ENCODE results near the gene TPM2. TPM values are rescaled to one million over a fixed set of nuclear protein-coding genes. Genes with fewer than 3 reads are reported as not detected.

TPM2 gene
- total and polyA plus RNA-seq, 8 donors = 11.3 to 227 (median 23.4) TPM

DNA sequence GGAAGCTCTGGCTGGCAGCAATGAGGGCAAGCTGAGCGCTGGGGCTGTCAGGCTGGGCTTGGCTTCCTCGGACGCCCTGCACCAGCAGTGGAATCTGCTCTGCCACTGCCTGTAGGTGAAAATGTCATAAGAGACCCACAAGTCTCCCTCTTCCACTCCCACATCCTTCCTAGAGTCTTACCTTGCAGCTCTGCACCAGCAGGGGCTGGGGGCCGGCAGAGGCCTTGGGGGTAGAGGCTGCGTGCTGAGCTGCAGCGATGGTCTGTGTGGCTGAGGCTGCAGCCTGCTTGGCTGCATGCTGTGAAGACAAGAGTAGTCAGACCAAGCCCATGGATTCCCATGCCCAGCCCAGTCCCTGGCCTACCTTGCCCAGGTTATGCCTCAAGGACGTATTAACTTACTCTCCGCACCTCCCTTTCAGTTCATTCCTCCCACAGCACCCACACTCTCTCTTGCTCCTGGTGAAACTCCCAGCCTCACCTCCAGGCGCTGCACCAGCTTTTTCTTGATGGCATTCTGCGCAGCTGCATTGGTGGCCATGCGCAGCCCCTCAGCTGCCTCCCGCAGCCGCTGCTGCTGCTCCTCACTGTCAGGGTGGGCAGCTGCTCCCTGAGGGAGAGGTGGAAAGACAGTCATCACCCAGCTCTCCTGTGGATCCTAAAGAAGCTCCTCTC, 25.0 kb upstream of the TPM2 start:
- no peak overlapping the region for H3K4me3 ChIP-seq
- peaks cover 15 to 93% (median 70%) of the 10 kb centered on the region in 3 donors for H3K36me3 ChIP-seq
- H3K4me1 ChIP-seq = no peaks in the 10 kb centered on the region
- no peak for FAIRE-seq
- TF ChIP-seq, protein P1, sequence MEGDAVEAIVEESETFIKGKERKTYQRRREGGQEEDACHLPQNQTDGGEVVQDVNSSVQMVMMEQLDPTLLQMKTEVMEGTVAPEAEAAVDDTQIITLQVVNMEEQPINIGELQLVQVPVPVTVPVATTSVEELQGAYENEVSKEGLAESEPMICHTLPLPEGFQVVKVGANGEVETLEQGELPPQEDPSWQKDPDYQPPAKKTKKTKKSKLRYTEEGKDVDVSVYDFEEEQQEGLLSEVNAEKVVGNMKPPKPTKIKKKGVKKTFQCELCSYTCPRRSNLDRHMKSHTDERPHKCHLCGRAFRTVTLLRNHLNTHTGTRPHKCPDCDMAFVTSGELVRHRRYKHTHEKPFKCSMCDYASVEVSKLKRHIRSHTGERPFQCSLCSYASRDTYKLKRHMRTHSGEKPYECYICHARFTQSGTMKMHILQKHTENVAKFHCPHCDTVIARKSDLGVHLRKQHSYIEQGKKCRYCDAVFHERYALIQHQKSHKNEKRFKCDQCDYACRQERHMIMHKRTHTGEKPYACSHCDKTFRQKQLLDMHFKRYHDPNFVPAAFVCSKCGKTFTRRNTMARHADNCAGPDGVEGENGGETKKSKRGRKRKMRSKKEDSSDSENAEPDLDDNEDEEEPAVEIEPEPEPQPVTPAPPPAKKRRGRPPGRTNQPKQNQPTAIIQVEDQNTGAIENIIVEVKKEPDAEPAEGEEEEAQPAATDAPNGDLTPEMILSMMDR (IDR thresholded peaks at IDR 0.05) = no peak
- DNase-seq = no peak
- no peak for ATAC-seq
- no peaks in the 10 kb centered on the region for H3K27me3 ChIP-seq
- H3K9me3 ChIP-seq = no peaks in the 10 kb centered on the region
- intact Hi-C loops (cut with DNase I) = no loop called here
- 95 to 97% methylated on average over 13 of the region's 13 CpGs for WGBS, 2 donors
- H3K27ac ChIP-seq = no peak overlapping the region

- H3K27me3 ChIP-seq = no peaks in the 10 kb centered on the region
- intact Hi-C loops (cut with DNase I) = no loop called here
- ATAC-seq (no peak), DNase-seq (no peak), FAIRE-seq (no peak)
- H3K9me3 ChIP-seq = no peaks in the 10 kb centered on the region
- 90 to 92% methylated on average over 6 of the region's 6 CpGs for WGBS, 2 donors
- no peaks in the 10 kb centered on the region for H3K4me1 ChIP-seq
- TF ChIP-seq, protein P1 (IDR thresholded peaks at IDR 0.05) = no peak
- H3K36me3 ChIP-seq = peaks cover 14 to 90% (median 64%) of the 10 kb centered on the region in 3 donors
- H3K27ac ChIP-seq = no peak overlapping the region
- no peak overlapping the region for H3K4me3 ChIP-seq
Measured at GRCh38 chr9:35714123-35714522, 24.4 kb upstream of the TPM2 start.

GRCh38 chr9:35713578-35713977, 23.9 kb upstream of the TPM2 start:
- intact Hi-C loops (cut with DNase I) = no loop called here
- DNase-seq (no peak), FAIRE-seq (no peak), ATAC-seq (no peak)
- Histone ChIP-seq H3K27ac (no peak overlapping the region), H3K36me3 (peaks cover 14 to 90% (median 58%) of the 10 kb centered on the region in 3 donors), H3K9me3 (no peaks in the 10 kb centered on the region), H3K4me1 (no peaks in the 10 kb centered on the region), H3K27me3 (no peaks in the 10 kb centered on the region), H3K4me3 (no peak overlapping the region)
- TF ChIP-seq, protein P1 (IDR thresholded peaks at IDR 0.05) = no peak
- 94 to 96% methylated on average over 3 of the region's 3 CpGs for WGBS, 2 donors

DNA sequence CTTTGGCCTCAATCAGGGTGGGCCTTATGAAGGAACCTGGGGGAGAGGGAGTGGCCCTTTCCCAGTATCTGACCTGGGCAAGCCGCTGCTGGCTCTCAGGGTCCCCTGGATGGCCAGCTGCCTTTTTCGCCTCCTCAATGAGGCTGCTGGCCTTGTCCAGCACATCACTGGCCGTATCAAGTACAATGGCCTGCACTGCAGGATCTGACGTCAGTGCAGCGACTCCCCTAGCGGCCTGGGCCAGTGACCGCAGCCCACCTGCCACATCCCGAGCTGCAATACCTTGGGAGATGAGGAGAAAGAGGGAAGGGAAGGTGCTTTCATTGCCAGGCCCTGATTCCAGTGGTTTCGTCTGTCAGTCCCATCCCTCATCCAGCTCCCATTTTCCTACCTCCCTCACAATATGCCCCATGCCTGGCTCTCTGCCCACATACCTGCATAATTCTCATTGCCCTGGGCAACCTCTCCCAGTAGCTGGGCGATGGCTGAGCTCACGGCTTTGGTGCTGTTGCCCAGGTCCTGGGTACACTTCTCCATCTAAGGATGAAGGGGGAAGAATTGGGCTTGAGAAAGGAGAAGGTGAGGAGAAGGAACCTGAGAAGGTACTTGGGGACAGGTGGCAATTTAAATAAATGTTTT, 23.2 kb upstream of the TPM2 start:
- peaks cover 14 to 90% (median 58%) of the 10 kb centered on the region in 3 donors for H3K36me3 ChIP-seq
- H3K27ac ChIP-seq = no peak overlapping the region
- H3K4me3 ChIP-seq = no peak overlapping the region
- 87 to 88% methylated on average over 11 of the region's 11 CpGs for WGBS, 2 donors
- intact Hi-C loops (cut with DNase I) = no loop called here
- FAIRE-seq (no peak), ATAC-seq (no peak), DNase-seq (no peak)
- H3K27me3 ChIP-seq = no peaks in the 10 kb centered on the region
- no peaks in the 10 kb centered on the region for H3K9me3 ChIP-seq
- H3K4me1 ChIP-seq = no peaks in the 10 kb centered on the region
- TF ChIP-seq, protein P1 (IDR thresholded peaks at IDR 0.05) = no peak
